HL-60/S4 treated with retinoic acid at 250 ng/mL for 4 days and 3 days (cell line): ENCODE measurements around the gene KCNH1.

Experiments used
- in situ Hi-C: fragments of 300-500 bp; cut with MboI; formaldehyde crosslinking; loops from 2 replicates; pipeline ENCODE4 v1.7.0; 2022; ENCODE audit warnings: low sequenced_read_pairs

KCNH1 gene

GRCh38 chr1:210815641-210816550 lies 318.1 kb downstream of the KCNH1 start:
- in situ Hi-C loops = no loop called here

DNA sequence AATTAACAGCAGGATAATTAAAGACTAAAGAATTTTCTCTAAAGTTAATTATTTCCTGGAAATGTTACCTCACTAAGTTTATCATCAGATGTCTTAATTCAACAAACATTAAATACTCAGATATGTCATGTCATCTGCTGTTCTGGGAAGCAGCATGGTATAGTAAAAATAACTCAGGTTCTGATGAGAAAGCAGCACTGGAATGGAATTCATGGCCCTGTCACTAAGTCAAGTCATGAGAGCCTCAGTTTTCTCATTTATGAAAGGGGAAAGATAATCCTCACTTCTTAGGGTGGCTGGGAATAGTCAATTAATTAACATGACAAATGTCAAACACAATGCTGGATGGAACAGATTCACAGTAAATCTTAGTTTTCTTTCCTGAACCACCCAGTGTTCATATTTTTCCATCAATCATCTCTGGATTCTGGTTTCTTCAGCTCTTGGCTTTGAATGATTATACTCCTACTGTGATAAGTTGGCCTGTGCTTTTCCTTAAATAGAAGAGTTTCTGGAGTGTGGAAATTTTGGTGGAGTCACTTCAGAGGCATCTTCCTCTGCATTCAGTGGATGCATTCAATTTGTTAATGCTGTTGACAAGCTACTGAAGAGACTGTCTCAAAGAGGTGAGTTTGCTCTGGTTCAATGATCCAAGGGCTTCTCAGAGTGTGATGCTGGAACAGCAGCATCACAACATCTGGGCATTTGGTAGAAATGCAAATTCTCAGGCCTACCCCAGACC lies 319.4 kb downstream of the KCNH1 start:
- in situ Hi-C loops = no loop called here

DNA sequence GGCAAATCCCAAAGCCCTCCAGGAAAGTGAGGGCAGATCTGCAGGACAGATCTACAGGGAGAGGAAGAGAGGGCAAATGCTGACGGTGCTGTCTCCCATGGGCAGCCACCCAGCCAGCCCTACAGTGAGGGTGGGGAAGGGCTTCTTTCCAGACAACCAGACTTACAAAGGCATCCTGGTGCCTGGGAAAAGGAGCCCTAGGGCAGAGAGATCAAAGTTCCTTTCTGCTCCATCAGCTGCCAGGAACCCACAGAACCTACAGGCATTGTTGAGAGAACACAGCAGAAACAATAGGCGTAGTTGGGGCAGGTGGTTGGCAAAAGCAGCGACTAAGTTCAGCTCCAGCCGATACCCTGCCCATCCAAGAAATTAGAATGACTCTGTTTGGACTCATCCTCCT lies 332.4 kb downstream of the KCNH1 start:
- in situ Hi-C loops = no loop called here

- in situ Hi-C loops = no loop called here
Measured at GRCh38 chr1:210800756-210801155, 333.2 kb downstream of the KCNH1 start.

- in situ Hi-C loops = no loop called here
Measured at GRCh38 chr1:210800301-210800700, 333.6 kb downstream of the KCNH1 start.

GRCh38 chr1:210797422-210797821 lies 336.5 kb downstream of the KCNH1 start:
- in situ Hi-C loops = no loop called here

- in situ Hi-C loops = no loop called here
Measured at GRCh38 chr1:210796421-210796820, 337.5 kb downstream of the KCNH1 start.

DNA sequence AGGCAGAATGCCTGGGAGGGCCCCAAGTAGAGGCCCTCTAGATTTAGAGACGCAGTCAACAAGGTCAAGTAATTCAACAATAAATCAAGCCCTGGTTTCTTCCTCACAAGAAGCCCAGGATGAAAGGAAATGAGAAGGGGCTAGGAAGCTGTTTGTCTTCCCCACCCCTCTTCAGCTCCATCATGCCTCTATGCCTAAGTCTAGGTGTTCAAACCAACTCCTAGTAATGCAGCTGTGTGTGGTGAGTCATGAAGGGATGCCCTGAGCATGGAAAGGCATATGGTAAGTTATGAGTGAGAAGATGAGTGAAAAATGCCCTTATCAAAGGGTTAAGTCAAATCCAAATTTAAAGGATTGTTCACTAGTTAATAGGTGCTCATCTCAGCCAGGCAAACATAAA lies 339.5 kb downstream of the KCNH1 start:
- in situ Hi-C loops = no loop called here

GRCh38 chr1:210792250-210793102 lies 341.5 kb downstream of the KCNH1 start:
- in situ Hi-C loops = no loop called here

- in situ Hi-C loops = no loop called here
Measured at GRCh38 chr1:210790196-210790595, 343.8 kb downstream of the KCNH1 start.

GRCh38 chr1:210787800-210788199 lies 346.1 kb downstream of the KCNH1 start:
- in situ Hi-C loops = no loop called here

GRCh38 chr1:210786546-210786945 lies 347.4 kb downstream of the KCNH1 start:
- in situ Hi-C loops = no loop called here

DNA sequence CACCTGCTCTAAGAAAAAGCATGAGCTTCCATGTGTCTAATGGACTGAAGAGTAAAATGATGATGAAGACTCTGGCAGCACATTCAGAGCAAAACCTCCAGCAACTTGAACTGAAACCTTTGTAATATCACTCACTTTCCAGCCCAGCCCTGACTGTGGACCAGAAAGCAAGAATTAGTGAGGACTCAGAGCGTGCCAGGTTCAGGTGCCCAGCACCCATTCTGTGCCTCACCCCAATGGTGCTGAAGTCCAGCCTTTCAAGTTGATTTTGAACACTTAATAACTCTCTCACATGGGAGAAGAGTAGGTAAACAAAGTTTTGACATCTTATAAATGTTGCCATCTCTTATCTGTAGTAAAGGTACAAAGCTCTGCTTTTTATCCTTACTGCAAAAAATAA lies 350.0 kb downstream of the KCNH1 start:
- in situ Hi-C loops = no loop called here

- in situ Hi-C loops = no loop called here
Measured at GRCh38 chr1:210781652-210782051, 352.3 kb downstream of the KCNH1 start.

DNA sequence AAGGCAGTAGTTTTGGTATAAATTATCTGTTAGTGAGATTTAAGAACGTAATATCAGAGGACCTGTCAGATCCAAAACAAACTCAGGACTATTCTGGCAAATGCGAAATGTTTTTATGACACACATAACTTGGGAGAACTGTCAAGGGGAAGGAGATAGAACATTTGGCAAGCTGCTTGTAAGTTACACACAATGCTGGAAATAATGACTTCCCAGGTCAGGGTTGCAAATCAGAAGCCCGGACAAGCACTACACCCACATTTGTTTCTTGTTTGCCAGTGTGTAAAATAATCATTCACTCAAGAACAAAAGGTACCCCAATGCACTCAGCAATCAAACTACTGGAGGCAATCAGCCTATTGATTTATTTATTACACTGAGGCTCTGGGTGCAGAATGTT lies 354.7 kb downstream of the KCNH1 start:
- in situ Hi-C loops = loop anchor here (10.0 kb wide), 1 partner anchor 414 kb away; no protein-coding TSS in a partner anchor

DNA sequence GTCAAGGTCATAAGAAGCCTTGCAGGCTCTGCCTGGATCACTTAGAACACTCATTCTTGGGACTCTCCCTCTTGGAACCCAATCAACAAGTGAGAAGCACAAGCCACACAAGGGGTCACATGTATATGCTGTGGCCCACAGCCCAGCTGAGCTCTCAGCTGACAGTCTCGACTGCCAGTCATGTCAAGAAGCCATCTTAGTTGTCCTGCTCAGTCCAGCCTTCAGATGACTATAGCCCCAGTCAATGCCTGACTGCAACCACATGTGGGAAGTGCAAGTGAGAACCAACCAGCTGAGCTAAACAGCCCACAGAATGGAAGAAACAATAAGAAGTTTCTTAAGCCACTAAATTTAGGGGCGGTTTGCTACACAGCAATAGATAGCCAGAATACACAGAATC lies 356.0 kb downstream of the KCNH1 start:
- in situ Hi-C loops = loop anchor here (10.0 kb wide), 1 partner anchor 413 kb away; no protein-coding TSS in a partner anchor

GRCh38 chr1:210776712-210777111 lies 357.2 kb downstream of the KCNH1 start:
- in situ Hi-C loops = loop anchor here (10.0 kb wide), 1 partner anchor 412 kb away; no protein-coding TSS in a partner anchor

- in situ Hi-C loops = loop anchor here (10.0 kb wide), 1 partner anchor 410 kb away; no protein-coding TSS in a partner anchor
Measured at GRCh38 chr1:210775289-210775688, 358.7 kb downstream of the KCNH1 start.

DNA sequence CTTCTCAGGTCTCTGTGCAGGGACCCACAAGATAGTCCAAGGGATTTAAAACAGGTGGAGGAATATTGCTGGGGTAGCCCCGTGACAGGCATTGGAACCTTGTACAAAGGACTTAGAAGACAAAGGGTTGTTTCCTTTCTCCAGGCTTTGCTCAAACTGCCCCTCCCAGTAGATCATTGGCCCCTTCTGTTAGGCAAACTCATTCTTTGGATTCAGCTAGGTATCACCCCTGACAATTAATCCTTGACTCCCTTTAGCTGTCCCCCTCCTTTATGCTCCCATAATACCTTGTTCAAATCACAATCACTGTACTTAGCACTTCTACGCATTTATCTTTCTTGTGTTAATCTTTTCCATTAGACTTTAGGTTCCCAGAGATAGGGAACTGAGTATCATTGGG lies 360.5 kb downstream of the KCNH1 start:
- in situ Hi-C loops = loop anchor here (10.0 kb wide), 1 partner anchor 409 kb away; no protein-coding TSS in a partner anchor

DNA sequence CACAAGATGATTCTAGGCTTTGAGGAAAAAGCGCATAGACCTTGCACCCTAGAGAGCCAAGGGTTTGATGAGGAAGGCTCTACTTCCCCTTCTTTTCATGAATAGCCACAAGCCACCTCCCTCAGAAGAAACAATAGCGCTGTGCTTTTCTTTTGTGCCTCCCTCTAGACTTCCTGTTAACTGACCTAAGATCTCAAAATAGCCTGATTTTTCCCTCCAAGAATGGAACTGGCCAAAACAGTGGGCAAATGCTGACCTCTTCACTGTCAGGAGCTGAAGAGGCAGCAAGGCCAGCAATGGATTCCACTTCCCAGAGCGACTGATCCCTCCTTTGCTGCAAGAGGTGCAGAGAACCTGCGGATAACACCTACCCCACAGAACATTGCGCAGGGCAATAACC lies 362.8 kb downstream of the KCNH1 start:
- in situ Hi-C loops = loop anchor here (10.0 kb wide), 1 partner anchor 406 kb away; no protein-coding TSS in a partner anchor
